ENCODE measurements around the gene SMARCB1.

DNA sequence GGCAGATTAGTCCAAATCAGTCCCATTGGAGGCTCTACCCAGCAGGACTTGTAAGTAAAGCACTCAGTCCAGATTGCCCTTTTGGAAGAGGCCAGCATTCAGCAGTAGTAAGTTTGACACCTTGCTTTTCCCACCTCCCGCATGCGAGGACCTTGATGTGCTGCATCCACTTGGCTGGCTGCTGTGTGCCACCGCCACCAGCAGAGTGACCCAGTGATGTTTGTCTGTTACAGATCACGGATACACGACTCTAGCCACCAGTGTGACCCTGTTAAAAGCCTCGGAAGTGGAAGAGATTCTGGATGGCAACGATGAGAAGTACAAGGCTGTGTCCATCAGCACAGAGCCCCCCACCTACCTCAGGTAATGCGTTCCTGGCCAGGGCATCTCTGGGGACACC, 6.6 kb downstream of the SMARCB1 start:
- no peak for TF ChIP-seq MAX (IDR thresholded peaks at IDR 0.05; ENCODE audit: low read depth, low read length)
- TF ChIP-seq, protein P1, sequence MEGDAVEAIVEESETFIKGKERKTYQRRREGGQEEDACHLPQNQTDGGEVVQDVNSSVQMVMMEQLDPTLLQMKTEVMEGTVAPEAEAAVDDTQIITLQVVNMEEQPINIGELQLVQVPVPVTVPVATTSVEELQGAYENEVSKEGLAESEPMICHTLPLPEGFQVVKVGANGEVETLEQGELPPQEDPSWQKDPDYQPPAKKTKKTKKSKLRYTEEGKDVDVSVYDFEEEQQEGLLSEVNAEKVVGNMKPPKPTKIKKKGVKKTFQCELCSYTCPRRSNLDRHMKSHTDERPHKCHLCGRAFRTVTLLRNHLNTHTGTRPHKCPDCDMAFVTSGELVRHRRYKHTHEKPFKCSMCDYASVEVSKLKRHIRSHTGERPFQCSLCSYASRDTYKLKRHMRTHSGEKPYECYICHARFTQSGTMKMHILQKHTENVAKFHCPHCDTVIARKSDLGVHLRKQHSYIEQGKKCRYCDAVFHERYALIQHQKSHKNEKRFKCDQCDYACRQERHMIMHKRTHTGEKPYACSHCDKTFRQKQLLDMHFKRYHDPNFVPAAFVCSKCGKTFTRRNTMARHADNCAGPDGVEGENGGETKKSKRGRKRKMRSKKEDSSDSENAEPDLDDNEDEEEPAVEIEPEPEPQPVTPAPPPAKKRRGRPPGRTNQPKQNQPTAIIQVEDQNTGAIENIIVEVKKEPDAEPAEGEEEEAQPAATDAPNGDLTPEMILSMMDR (IDR thresholded peaks at IDR 0.05; ENCODE audit: low read depth, low read length) = no peak
- TF ChIP-seq POLR2A (IDR thresholded peaks at IDR 0.05; ENCODE audit: extremely low read depth, insufficient read length) = no peak
